Measurements from ENCODE around the gene MEI1. TPM values are rescaled to one million over a fixed set of nuclear protein-coding genes. Genes with fewer than 3 reads are reported as not detected.

The MEI1 gene
- total and polyA plus RNA-seq, 8 donors = 1.6 to 15.2 (median 3.4) TPM; not detected in 2

GRCh38 chr22:41674846-41675340, 24.4 kb upstream of the MEI1 start:
- intact Hi-C loops (cut with DNase I; ENCODE audit: low total_unique reads) = no loop called here
- peaks cover 0 to 12% (median 0%) of the 10 kb centered on the region in 4 donors for H3K4me1 ChIP-seq
- H3K36me3 ChIP-seq = peaks cover 35 to 74% (median 68%) of the 10 kb centered on the region in 4 donors
- TF ChIP-seq CTCF (IDR thresholded peaks at IDR 0.05) (no peak), POLR2A (IDR thresholded peaks at IDR 0.05) (no peak), EP300 (IDR thresholded peaks at IDR 0.05) (no peak), POLR2AphosphoS5 (IDR thresholded peaks at IDR 0.05) (no peak)
- DNase-seq = no peak
- no peaks in the 10 kb centered on the region for H3K9me3 ChIP-seq
- H3K4me3 ChIP-seq = no peak overlapping the region
- no peak overlapping the region for H3K27ac ChIP-seq
- WGBS, 5 donors = 84 to 89% (median 85%) methylated on average over 12 of the region's 12 CpGs
- no peaks in the 10 kb centered on the region for H3K27me3 ChIP-seq

GRCh38 chr22:41676134-41676533, 23.2 kb upstream of the MEI1 start:
- TF ChIP-seq POLR2A (IDR thresholded peaks at IDR 0.05) = no peak
- TF ChIP-seq POLR2AphosphoS5 (IDR thresholded peaks at IDR 0.05) = no peak
- TF ChIP-seq CTCF (IDR thresholded peaks at IDR 0.05) = no peak
- TF ChIP-seq EP300 (IDR thresholded peaks at IDR 0.05) = no peak
- peaks cover 38 to 84% (median 79%) of the 10 kb centered on the region in 4 donors for H3K36me3 ChIP-seq
- H3K27ac ChIP-seq = no peak overlapping the region
- no peaks in the 10 kb centered on the region for H3K27me3 ChIP-seq
- H3K4me3 ChIP-seq = no peak overlapping the region
- no peaks in the 10 kb centered on the region for H3K9me3 ChIP-seq
- 84 to 95% (median 91%) methylated on average over 4 of the region's 4 CpGs for whole genome bisulfite sequencing, 5 donors
- H3K4me1 ChIP-seq = peaks cover 0 to 24% (median 4%) of the 10 kb centered on the region in 4 donors
- no peak for DNase-seq
- intact Hi-C loops (cut with DNase I; ENCODE audit: low total_unique reads) = no loop called here

- peak in 1 of 2 donors; percentile 23 for DNase-seq
- intact Hi-C loops (cut with DNase I; ENCODE audit: low total_unique reads) = no loop called here
- WGBS, 5 donors = 53 to 60% (median 55%) methylated on average over 14 of the region's 14 CpGs
Observed at GRCh38 chr22:41681616-41682015, 17.7 kb upstream of the MEI1 start.

More at GRCh38 chr22:41681616-41682015, 17.7 kb upstream of the MEI1 start:
- H3K36me3 ChIP-seq = peaks cover 23 to 42% (median 41%) of the 10 kb centered on the region in 4 donors
- H3K4me3 ChIP-seq = peak overlapping the region; percentile 57 to 64 (median 60)
- TF ChIP-seq EP300 (IDR thresholded peaks at IDR 0.05) (no peak), CTCF (IDR thresholded peaks at IDR 0.05) (no peak), POLR2A (IDR thresholded peaks at IDR 0.05) (no peak), POLR2AphosphoS5 (IDR thresholded peaks at IDR 0.05) (no peak)
- H3K9me3 ChIP-seq = no peaks in the 10 kb centered on the region
- no peaks in the 10 kb centered on the region for H3K27me3 ChIP-seq
- peaks cover 1 to 41% (median 16%) of the 10 kb centered on the region in 4 donors for H3K4me1 ChIP-seq
- H3K27ac ChIP-seq = peak overlapping the region in 4 of 5 donors; percentile 84 to 91 (median 89)

Measured in stomach (tissue), 9 donors.